Liver (tissue), 9 donors: Measurements from ENCODE around the gene COL6A3. TPM values are rescaled to one million over a fixed set of nuclear protein-coding genes. Genes with fewer than 3 reads are reported as not detected.

Source experiments
- DNase-seq: peaks from one replicate; pipeline ENCODE4 v3.0.0-alpha.2; 2017; ENCODE audit warnings: low spot score
- H3K27ac ChIP-seq, 2 donors: one replicate each; pipeline ENCODE4 v1.7.0; 2013; ENCODE audit warnings: inconsistent platforms in 2 of 2, low read length in 2 of 2, control low read depth in 1 of 2, low read depth in 1 of 2, mild to moderate bottlenecking in 1 of 2
- H3K27me3 ChIP-seq, 4 donors: one replicate each; pipeline versions ENCODE4 v1.6.1 to v1.7.0; 2013; ENCODE audit warnings: low read length in 3 of 4, inconsistent platforms in 1 of 4, mild to moderate bottlenecking in 1 of 4, moderate library complexity in 1 of 4; ENCODE audit not compliant: control insufficient read depth in 4 of 4, insufficient read depth in 4 of 4
- H3K36me3 ChIP-seq, 4 donors: one replicate each; pipeline versions ENCODE4 v1.6.1 to v1.7.0; 2013; ENCODE audit warnings: low read length in 3 of 4, mild to moderate bottlenecking in 3 of 4, low read depth in 1 of 4, moderate library complexity in 1 of 4; ENCODE audit not compliant: control insufficient read depth in 4 of 4, insufficient read depth in 3 of 4
- H3K4me1 ChIP-seq, 4 donors: one replicate each; pipeline versions ENCODE4 v1.6.1 to v1.7.0; 2013; ENCODE audit warnings: low read length in 3 of 4, mild to moderate bottlenecking in 3 of 4, moderate library complexity in 1 of 4; ENCODE audit not compliant: control insufficient read depth in 4 of 4, insufficient read depth in 4 of 4
- H3K4me3 ChIP-seq, 3 donors: one replicate each; pipeline versions ENCODE4 v1.6.1 to v1.7.0; 2013; ENCODE audit warnings: low read length in 3 of 3, control low read depth in 1 of 3, low read depth in 1 of 3, mild to moderate bottlenecking in 1 of 3
- H3K9ac ChIP-seq, 2 donors: one replicate each; pipeline ENCODE4 v1.7.0; 2013; ENCODE audit warnings: low read length in 2 of 2, mild to moderate bottlenecking in 2 of 2, moderate library complexity in 2 of 2, control low read depth in 1 of 2, low read depth in 1 of 2
- H3K9me3 ChIP-seq, 4 donors: one replicate each; pipeline versions ENCODE4 v1.6.1 to v1.7.0; 2013; ENCODE audit warnings: low read length in 3 of 4; ENCODE audit not compliant: control insufficient read depth in 4 of 4
- ATF3 ChIP-seq: IDR thresholded peaks from 2 replicates; pipeline ENCODE4 v1.6.1; 2016; ENCODE audit warnings: antibody characterized with exemption
- CTCF ChIP-seq: fragments of 150-350 bp; IDR thresholded peaks from 2 replicates; pipeline ENCODE4 v1.5.1; 2017; ENCODE audit warnings: improper control_type of control experiment, low read depth, low read length; ENCODE audit not compliant: missing input control
- EGR1 ChIP-seq, 2 donors: IDR thresholded peaks; 2 replicates each; pipeline ENCODE4 v1.6.1; 2016 to 2018; ENCODE audit warnings: antibody characterized with exemption in 2 of 2, low read depth in 2 of 2
- FOXA1 ChIP-seq: IDR thresholded peaks from 2 replicates; pipeline ENCODE4 v1.6.1; 2016; ENCODE audit warnings: antibody characterized with exemption
- GABPA ChIP-seq, 2 donors: IDR thresholded peaks in 1 of 2; conservative IDR thresholded peaks in 1 of 2; 2 replicates each; pipeline ENCODE4 v1.6.1; 2016; ENCODE audit warnings: antibody characterized with exemption in 2 of 2, mild to moderate bottlenecking in 1 of 2, moderate library complexity in 1 of 2
- HNF4G ChIP-seq: IDR thresholded peaks from 2 replicates; pipeline ENCODE4 v1.6.1; 2016; ENCODE audit warnings: antibody characterized with exemption
- MAX ChIP-seq: IDR thresholded peaks from 2 replicates; pipeline ENCODE4 v1.6.1; 2016; ENCODE audit warnings: antibody characterized with exemption
- RAD21 ChIP-seq, 2 donors: IDR thresholded peaks; 2 replicates each; pipeline ENCODE4 v1.6.1; 2016; ENCODE audit warnings: antibody characterized with exemption in 2 of 2, mild to moderate bottlenecking in 2 of 2
- REST ChIP-seq: IDR thresholded peaks from 2 replicates; pipeline ENCODE4 v1.6.1; 2016; ENCODE audit warnings: antibody characterized with exemption, mild to moderate bottlenecking
- ZBTB33 ChIP-seq: IDR thresholded peaks from 2 replicates; pipeline ENCODE4 v1.6.1; 2016; ENCODE audit warnings: antibody characterized with exemption
- WGBS: extraction: QIAGEN DNeasy Blood & Tissue Kit; methylation state at CpG from one replicate; pipeline ENCODE4 v1.1.7; 2013; 5-methylcytosine and 5-hydroxymethylcytosine counted together
- polyA plus RNA-seq, 2 donors: library from polyadenylated mRNA; stranded (reverse) in 1 of 2; unstranded in 1 of 2; fragments of 200-250 nt in 1 of 2; fragments of >200 nt in 1 of 2; fragmentation: Nextera tagmentation in 1 of 2; extraction: Ambion mirVana in 1 of 2; gene quantifications; one replicate each; pipeline versions ENCODE4 v1.2.1 to v1.2.3, GENCODE V29; 2013 to 2015
- total RNA-seq, 2 donors: library from RNA; depleted of rRNA; stranded (reverse); fragments of >200 nt; gene quantifications; one replicate each; pipeline ENCODE4 v1.2.3, GENCODE V29; 2014
- donor health status: healthy.
- donor health status: healthy.
- donor health status: healthy.
- donor health status: healthy.
- donor health status: healthy.

The COL6A3 gene
- total and polyA plus RNA-seq, 4 donors, result 1.7 to 28.7 (median 17.5) TPM

- no peaks in the 10 kb centered on the region for H3K36me3 ChIP-seq
- no peak overlapping the region for H3K4me3 ChIP-seq
- H3K9me3 ChIP-seq, result no peaks in the 10 kb centered on the region
- peaks cover 2 to 4% (median 4%) of the 10 kb centered on the region in 4 donors for H3K4me1 ChIP-seq
- H3K27ac ChIP-seq, result no peak overlapping the region
- WGBS, result 90% methylated on average over 1 of the region's 1 CpG
- peaks cover 0 to 5% (median 0%) of the 10 kb centered on the region in 4 donors for H3K27me3 ChIP-seq
- no peak for TF ChIP-seq HNF4G
- TF ChIP-seq REST, result no peak
- TF ChIP-seq GABPA (IDR thresholded peaks at IDR 0.05 in 1 of 2, conservative IDR thresholded peaks at IDR 0.05 in 1 of 2), result no peak
- no peak for DNase-seq
- H3K9ac ChIP-seq, result no peak overlapping the region
These were observed 12.6 kb upstream of the COL6A3 start for GRCh38 chr2:237426517-237426916.

- WGBS, result 47% methylated on average over 3 of the region's 3 CpGs
- no peak overlapping the region for H3K9ac ChIP-seq
These were observed 11.4 kb upstream of the COL6A3 start for GRCh38 chr2:237425320-237425719.

More at GRCh38 chr2:237425320-237425719, 11.4 kb upstream of the COL6A3 start:
- H3K36me3 ChIP-seq, result no peaks in the 10 kb centered on the region
- peaks cover 4 to 6% (median 5%) of the 10 kb centered on the region in 4 donors for H3K4me1 ChIP-seq
- H3K4me3 ChIP-seq, result no peak overlapping the region
- TF ChIP-seq ATF3 (no peak), MAX (no peak), EGR1 (IDR thresholded peaks at IDR 0.05; ENCODE audit: low read depth in 2 of 2) (no peak), RAD21 (IDR thresholded peaks at IDR 0.05) (no peak), ZBTB33 (no peak), FOXA1 (no peak), HNF4G (no peak), CTCF (no peak)
- no peaks in the 10 kb centered on the region for H3K9me3 ChIP-seq
- no peak for DNase-seq
- H3K27me3 ChIP-seq, result peaks cover 0 to 5% (median 0%) of the 10 kb centered on the region in 4 donors
- no peak overlapping the region for H3K27ac ChIP-seq
